Right cardiac atrium (tissue), 5 donors: ENCODE data around the gene KPRP. TPM values are rescaled to one million over a fixed set of nuclear protein-coding genes. Genes with fewer than 3 reads are reported as not detected.

ENCODE experiments used
- ATAC-seq, 2 donors: fragments of 200-7000 bp; cut with Tn5 transposase; one replicate each; pipeline versions ENCODE4 v1.8.0 to v1.9.1; 2020; ENCODE audit warnings: moderate library complexity in 2 of 2, mild to moderate bottlenecking in 1 of 2
- DNase-seq, 3 donors: peaks; one replicate each; pipeline ENCODE4 v3.0.0-alpha.2; 2020
- H3K27ac ChIP-seq: one replicate; pipeline ENCODE4 v1.5.1; 2013; ENCODE audit warnings: mild to moderate bottlenecking, low read length, control low read depth, moderate library complexity
- H3K27me3 ChIP-seq: one replicate; pipeline ENCODE4 v1.6.1; 2013; ENCODE audit not compliant: control insufficient read depth, insufficient read depth
- H3K4me1 ChIP-seq: one replicate; pipeline ENCODE4 v1.6.1; 2013; ENCODE audit warnings: low read length; ENCODE audit not compliant: control insufficient read depth, insufficient read depth
- H3K4me3 ChIP-seq: one replicate; pipeline ENCODE4 v1.5.1; 2013; ENCODE audit warnings: low read length, control low read depth
- H3K9me3 ChIP-seq: one replicate; pipeline ENCODE4 v1.6.1; 2013; ENCODE audit warnings: low read length; ENCODE audit not compliant: control insufficient read depth
- WGBS: extraction: QIAGEN DNeasy Blood & Tissue Kit; methylation state at CpG from one replicate; pipeline ENCODE4 v1.1.7; 2013; 5-methylcytosine and 5-hydroxymethylcytosine counted together
- intact Hi-C, 4 donors: fragments of 100-400 bp; cut with DNase I; formaldehyde crosslinking; loops; one replicate each; pipeline versions ENCODE4 v1.11.0 to v1.14.0; 2022 to 2023
- polyA plus RNA-seq: library from polyadenylated mRNA; stranded (reverse); fragments of 200-250 nt; gene quantifications from one replicate; pipeline ENCODE4 v1.2.3, GENCODE V29; 2013
- total RNA-seq, 4 donors: library from RNA; stranded (reverse); fragmentation: NEBNext Ultra II Directional; extraction: Animal tissue kit (Norgen Biotek cat#: 25700); gene quantifications; one replicate each; pipeline ENCODE4 v1.2.1, GENCODE V29; 2021
- donor health status: healthy with polysubstance abuse.
- donor health status: DM: no; HTN: yes; CAD: no.
- donor health status: DM: no; HTN: no; CAD: no.
- donor health status: DM: no; HTN: yes; CAD: no; lungs with severe emphysema.
- donor health status: DM: yes; HTN: yes; CAD: no.

The KPRP gene
- total and polyA plus RNA-seq, 5 donors, result not detected

DNA sequence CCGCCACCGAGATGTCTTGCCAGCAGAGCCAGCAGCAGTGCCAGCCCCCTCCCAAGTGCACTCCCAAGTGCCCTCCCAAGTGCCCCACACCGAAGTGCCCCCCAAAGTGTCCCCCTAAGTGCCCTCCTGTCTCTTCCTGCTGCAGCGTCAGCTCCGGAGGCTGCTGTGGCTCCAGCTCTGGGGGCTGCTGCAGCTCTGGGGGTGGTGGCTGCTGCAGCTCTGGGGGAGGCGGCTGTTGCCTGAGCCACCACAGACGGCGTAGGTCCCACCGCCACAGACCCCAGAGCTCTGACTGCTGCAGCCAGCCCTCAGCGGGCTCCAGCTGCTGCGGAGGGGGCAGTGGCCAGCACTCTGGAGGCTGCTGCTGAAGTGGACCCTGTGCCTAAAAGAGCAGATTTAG, 18.5 kb downstream of the KPRP start:
- ATAC-seq (no peak), DNase-seq (no peak)
- Histone ChIP-seq H3K27me3 (no peaks in the 10 kb centered on the region), H3K4me3 (no peak overlapping the region), H3K27ac (no peak overlapping the region), H3K4me1 (no peaks in the 10 kb centered on the region), H3K9me3 (no peaks in the 10 kb centered on the region)
- WGBS, result 71% methylated on average over 11 of the region's 11 CpGs
- intact Hi-C loops, result no loop called here

DNA sequence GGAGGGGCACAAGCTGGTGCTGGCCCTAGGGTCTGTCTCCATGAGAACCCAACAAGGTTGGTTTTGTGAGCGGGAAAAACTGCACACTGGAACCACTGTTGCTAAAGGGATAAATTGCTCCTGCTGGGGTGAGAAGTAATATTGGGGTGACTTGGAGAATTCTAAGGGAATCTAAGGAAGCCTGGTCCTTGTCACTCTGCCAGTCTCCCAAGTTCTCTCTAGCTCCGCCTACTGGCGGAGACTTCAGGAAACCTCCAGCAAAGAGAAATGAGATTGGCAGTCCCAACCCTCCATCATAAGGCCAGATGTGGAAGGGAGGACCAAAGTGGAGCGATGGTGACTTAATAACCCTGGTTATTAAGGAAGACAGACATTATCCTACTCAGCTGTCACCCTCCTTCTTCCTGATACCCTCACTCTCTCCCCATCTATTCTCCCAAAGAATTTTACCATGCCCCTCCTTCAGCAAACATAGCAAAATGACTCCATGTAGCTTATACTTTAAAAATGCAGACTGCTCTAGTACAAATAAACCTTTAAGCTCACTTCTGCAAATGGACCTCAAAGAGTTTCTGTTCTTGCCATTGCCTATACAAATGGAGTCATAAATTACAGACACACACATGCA, 19.8 kb downstream of the KPRP start:
- DNase-seq, result peak in 1 of 3 donors; percentile 11
- H3K4me1 ChIP-seq, result no peaks in the 10 kb centered on the region
- intact Hi-C loops, result no loop called here
- WGBS, result 52% methylated on average over 4 of the region's 4 CpGs
- ATAC-seq, result no peak
- H3K4me3 ChIP-seq, result no peak overlapping the region
- no peak overlapping the region for H3K27ac ChIP-seq
- no peaks in the 10 kb centered on the region for H3K9me3 ChIP-seq
- no peaks in the 10 kb centered on the region for H3K27me3 ChIP-seq

DNA sequence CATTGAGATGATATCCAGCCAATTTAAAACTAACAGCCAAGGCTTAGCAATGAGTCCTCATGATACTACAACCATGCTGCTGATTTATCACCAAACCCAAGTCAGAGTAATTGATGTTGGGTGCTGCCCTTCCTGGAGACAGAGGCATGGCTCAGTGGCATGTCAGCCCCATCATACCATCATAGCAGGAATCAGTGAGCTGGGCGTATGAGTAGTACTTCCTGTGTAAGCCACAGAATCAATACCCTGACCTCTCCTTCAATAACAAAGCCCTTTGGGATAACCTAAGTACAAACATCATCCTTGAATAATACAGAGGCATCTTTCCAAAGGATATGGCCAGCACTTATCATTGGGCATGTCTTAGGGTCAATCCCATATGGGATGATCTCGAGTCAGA, 25.3 kb downstream of the KPRP start:
- intact Hi-C loops, result no loop called here
- Histone ChIP-seq H3K4me3 (no peak overlapping the region), H3K27ac (no peak overlapping the region), H3K4me1 (no peaks in the 10 kb centered on the region), H3K9me3 (no peaks in the 10 kb centered on the region), H3K27me3 (no peaks in the 10 kb centered on the region)
- ATAC-seq (no peak), DNase-seq (no peak)
- WGBS, result 50% methylated on average over 2 of the region's 2 CpGs

DNA sequence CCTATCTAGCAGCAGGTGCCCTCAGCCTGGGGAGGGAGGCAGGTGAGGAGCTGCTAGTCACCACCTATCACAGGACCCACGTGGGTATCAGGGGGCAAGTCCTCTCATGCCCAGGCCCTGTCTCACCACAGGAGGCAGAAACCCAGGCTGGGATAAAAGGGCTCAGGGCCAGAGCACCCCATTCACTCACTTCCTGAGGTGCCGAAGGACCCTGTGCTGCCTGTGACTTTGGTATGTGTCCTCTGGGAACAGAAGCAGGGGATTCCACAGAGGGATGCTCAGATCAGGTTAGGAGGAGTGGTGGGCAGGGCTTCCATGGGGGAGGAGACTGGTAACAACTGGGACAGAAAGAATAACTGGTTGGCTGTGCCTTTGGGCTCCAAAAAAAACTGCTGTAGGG, 28.3 kb downstream of the KPRP start, which contains the start of gene LCE1E:
TSS of gene LCE1E (plus strand) at position 181 of the 400 bp plus-strand sequence. CDS start 1,043 bp downstream, outside the sequence.
- H3K27me3 ChIP-seq, result no peaks in the 10 kb centered on the region
- no peak within 1 kb of the TSS for H3K27ac ChIP-seq
- no peak within 1 kb of the TSS for H3K4me3 ChIP-seq
- ATAC-seq (no peak), DNase-seq (no peak)
- intact Hi-C loops, result no loop called here
- no peaks in the 10 kb centered on the region for H3K4me1 ChIP-seq
- no peaks in the 10 kb centered on the region for H3K9me3 ChIP-seq
- 26% methylated on average over 2 of the region's 2 CpGs for WGBS

DNA sequence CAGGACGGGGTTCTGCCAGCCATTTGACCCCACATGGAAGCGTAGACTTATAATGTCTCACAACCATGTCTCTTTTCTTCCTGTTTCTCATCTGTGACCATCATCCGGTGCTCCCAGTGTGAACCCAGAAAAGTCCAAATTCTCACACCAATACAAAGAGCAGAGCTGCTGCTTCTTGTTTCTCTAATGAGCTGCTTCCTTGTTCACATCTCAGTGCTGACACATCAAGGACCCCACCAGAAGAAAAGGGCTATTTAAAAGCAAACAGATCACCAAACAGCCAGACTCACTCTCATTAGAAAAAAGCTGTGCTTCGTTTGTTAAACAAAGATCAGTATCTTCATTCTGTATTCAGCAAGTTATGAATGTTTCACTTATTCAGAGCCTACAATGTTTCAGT, 37.9 kb downstream of the KPRP start:
- H3K27me3 ChIP-seq, result no peaks in the 10 kb centered on the region
- no peaks in the 10 kb centered on the region for H3K9me3 ChIP-seq
- no peaks in the 10 kb centered on the region for H3K4me1 ChIP-seq
- no peak overlapping the region for H3K4me3 ChIP-seq
- intact Hi-C loops, result no loop called here
- H3K27ac ChIP-seq, result no peak overlapping the region
- DNase-seq, result no peak
- no peak for ATAC-seq
- 60% methylated on average over 4 of the region's 4 CpGs for WGBS

DNA sequence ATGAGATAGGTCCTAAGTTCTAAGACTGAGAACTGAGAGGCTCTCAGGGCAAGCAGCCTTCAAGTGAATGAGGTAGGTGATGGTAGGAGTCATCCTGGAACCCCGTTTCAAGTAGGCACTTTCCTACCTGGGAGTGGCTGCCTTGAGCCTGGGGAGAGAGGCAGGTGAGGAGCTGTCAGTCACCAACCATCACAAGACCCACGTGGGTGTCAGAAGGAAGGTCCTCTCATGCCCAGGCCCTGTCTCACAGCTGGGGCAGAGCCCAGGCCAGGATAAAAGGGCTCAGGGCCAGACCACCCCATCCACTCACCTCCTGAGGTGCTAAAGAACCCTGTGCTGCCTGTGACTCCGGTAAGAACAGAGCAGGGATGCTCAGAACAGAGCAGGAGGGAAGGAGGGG, 38.6 kb downstream of the KPRP start, which contains the start of gene LCE1D:
TSS of gene LCE1D (plus strand) at position 301 of the 400 bp plus-strand sequence. CDS start 1,074 bp downstream, outside the sequence.
- DNase-seq (no peak), ATAC-seq (no peak)
- Histone ChIP-seq H3K4me1 (no peaks in the 10 kb centered on the region), H3K27ac (no peak within 1 kb of the TSS), H3K27me3 (no peaks in the 10 kb centered on the region), H3K9me3 (no peaks in the 10 kb centered on the region), H3K4me3 (no peak within 1 kb of the TSS)
- 46% methylated on average over 3 of the region's 3 CpGs for whole genome bisulfite sequencing
- intact Hi-C loops, result no loop called here

DNA sequence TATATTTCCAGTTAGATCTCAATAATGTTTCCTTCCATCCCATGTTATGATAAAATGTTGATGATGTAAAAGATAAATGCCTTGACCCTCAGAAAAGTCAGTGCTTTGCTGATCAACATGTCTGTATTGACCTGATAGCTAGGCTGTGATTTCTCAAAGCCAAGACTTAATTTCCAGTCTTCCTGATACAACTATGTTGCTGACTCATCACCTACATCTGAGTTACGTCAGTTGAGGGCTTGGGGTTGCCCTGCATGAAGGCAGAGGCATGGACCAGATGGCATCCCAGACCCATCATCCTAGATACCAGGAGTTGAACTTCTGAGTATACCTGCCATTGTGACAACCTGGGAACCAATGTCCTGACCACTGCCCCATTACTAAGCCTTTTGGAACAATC, 43.5 kb downstream of the KPRP start:
- no peaks in the 10 kb centered on the region for H3K9me3 ChIP-seq
- intact Hi-C loops, result no loop called here
- no peak for ATAC-seq
- no peaks in the 10 kb centered on the region for H3K4me1 ChIP-seq
- no peak for DNase-seq
- H3K4me3 ChIP-seq, result no peak overlapping the region
- 52% methylated on average over 1 of the region's 1 CpG for WGBS
- H3K27ac ChIP-seq, result no peak overlapping the region
- H3K27me3 ChIP-seq, result no peaks in the 10 kb centered on the region

DNA sequence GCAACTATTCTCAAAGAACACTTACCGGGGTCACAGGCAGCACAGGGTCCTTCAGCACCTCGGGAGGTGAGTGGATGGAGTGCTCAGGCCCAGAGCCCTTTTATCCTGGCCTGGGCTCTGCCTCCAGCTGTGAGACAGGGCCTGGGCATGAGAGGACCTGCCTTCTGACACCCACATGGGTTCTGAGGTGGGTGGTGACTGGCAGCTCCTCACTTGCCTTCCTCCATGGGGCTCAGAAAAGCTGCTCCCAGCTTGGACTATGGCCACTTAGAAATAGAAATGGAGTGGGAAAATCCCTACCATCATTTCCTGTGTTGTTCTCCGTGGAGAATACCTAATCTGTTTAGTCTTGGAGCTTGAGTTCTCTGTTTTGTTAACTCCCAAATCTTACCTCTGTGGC, 48.8 kb downstream of the KPRP start, which contains the start of gene LCE1C:
TSS of gene LCE1C (minus strand) at position 76 of the 400 bp plus-strand sequence. CDS start 1,173 bp downstream, outside the sequence.
- Histone ChIP-seq H3K9me3 (no peaks in the 10 kb centered on the region), H3K27me3 (no peaks in the 10 kb centered on the region), H3K27ac (no peak within 1 kb of the TSS), H3K4me3 (no peak within 1 kb of the TSS), H3K4me1 (no peaks in the 10 kb centered on the region)
- ATAC-seq, result no peak
- intact Hi-C loops, result no loop called here
- WGBS, result 57% methylated on average over 3 of the region's 3 CpGs
- no peak for DNase-seq

DNA sequence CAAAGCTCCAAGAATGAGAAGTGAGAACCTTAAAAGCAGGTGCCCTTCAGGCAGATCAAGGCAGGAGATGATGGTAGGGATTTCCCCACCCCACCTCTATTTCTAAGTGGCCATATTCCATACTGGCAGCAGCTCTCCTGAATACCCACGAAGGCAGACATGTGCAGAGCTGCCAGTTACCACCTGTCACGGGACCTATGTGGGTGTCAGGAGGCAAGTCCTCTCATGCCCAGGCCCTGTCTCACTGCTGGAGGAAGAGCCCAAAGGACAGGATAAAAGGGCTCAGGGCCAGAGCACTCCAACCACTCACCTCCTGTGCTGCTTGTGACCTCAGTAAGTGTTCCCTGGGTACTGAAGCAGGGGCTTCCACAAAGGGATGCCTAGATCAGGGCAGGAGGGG, 53.2 kb downstream of the KPRP start:
- intact Hi-C loops, result no loop called here
- Histone ChIP-seq H3K9me3 (no peaks in the 10 kb centered on the region), H3K27me3 (no peaks in the 10 kb centered on the region), H3K4me3 (no peak overlapping the region), H3K4me1 (no peaks in the 10 kb centered on the region), H3K27ac (no peak overlapping the region)
- DNase-seq (no peak), ATAC-seq (no peak)
- WGBS, result 68% methylated on average over 2 of the region's 2 CpGs

Other genes with a start within 250 kb of the KPRP start
- not detected for gene LCE5A, start 247.2 kb upstream of the KPRP start, total RNA-seq
- not detected for gene LCE5A, start 247.2 kb upstream of the KPRP start, polyA plus RNA-seq
- not detected for gene CRCT1, start 243.5 kb upstream of the KPRP start, total RNA-seq
- gene CRCT1, start 243.5 kb upstream of the KPRP start, polyA plus RNA-seq, result not detected
- not detected for gene LCE3E, start 191.2 kb upstream of the KPRP start, total RNA-seq
- gene LCE3E, start 191.2 kb upstream of the KPRP start, polyA plus RNA-seq, result not detected
- gene LCE3D, start 177.5 kb upstream of the KPRP start, total RNA-seq, result not detected
- not detected for gene LCE3D, start 177.5 kb upstream of the KPRP start, polyA plus RNA-seq
- not detected for gene LCE3C, start 157.8 kb upstream of the KPRP start, total RNA-seq
- gene LCE3C, start 157.8 kb upstream of the KPRP start, polyA plus RNA-seq, result not detected
- gene LCE3B, start 144.2 kb upstream of the KPRP start, total RNA-seq, result not detected
- gene LCE3B, start 144.2 kb upstream of the KPRP start, polyA plus RNA-seq, result not detected
- not detected for gene LCE3A, start 134.9 kb upstream of the KPRP start, total RNA-seq
- not detected for gene LCE3A, start 134.9 kb upstream of the KPRP start, polyA plus RNA-seq
- gene LCE2D, start 94.6 kb upstream of the KPRP start, total RNA-seq, result not detected
- gene LCE2D, start 94.6 kb upstream of the KPRP start, polyA plus RNA-seq, result not detected
- not detected for gene LCE2C, start 82.7 kb upstream of the KPRP start, total RNA-seq
- not detected for gene LCE2C, start 82.7 kb upstream of the KPRP start, polyA plus RNA-seq
- gene LCE2B, start 71.9 kb upstream of the KPRP start, total RNA-seq, result not detected
- gene LCE2B, start 71.9 kb upstream of the KPRP start, polyA plus RNA-seq, result not detected
- not detected for gene LCE2A, start 59.7 kb upstream of the KPRP start, total RNA-seq
- not detected for gene LCE2A, start 59.7 kb upstream of the KPRP start, polyA plus RNA-seq
- gene LCE4A, start 49.9 kb upstream of the KPRP start, total RNA-seq, result not detected
- not detected for gene LCE4A, start 49.9 kb upstream of the KPRP start, polyA plus RNA-seq
- gene LCE1F, start 17.1 kb downstream of the KPRP start, total RNA-seq, result not detected
- not detected for gene LCE1F, start 17.1 kb downstream of the KPRP start, polyA plus RNA-seq
- not detected for gene LCE1E, start 28.2 kb downstream of the KPRP start, total RNA-seq
- gene LCE1E, start 28.2 kb downstream of the KPRP start, polyA plus RNA-seq, result not detected
- not detected for gene LCE1D, start 38.7 kb downstream of the KPRP start, total RNA-seq
- gene LCE1D, start 38.7 kb downstream of the KPRP start, polyA plus RNA-seq, result not detected
- not detected for gene LCE1C, start 48.6 kb downstream of the KPRP start, total RNA-seq
- gene LCE1C, start 48.6 kb downstream of the KPRP start, polyA plus RNA-seq, result not detected
- gene LCE1B, start 53.9 kb downstream of the KPRP start, total RNA-seq, result not detected
- gene LCE1B, start 53.9 kb downstream of the KPRP start, polyA plus RNA-seq, result not detected
- gene LCE1A, start 69.4 kb downstream of the KPRP start, total RNA-seq, result not detected
- gene LCE1A, start 69.4 kb downstream of the KPRP start, polyA plus RNA-seq, result not detected
- not detected for gene LCE6A, start 84.8 kb downstream of the KPRP start, total RNA-seq
- gene LCE6A, start 84.8 kb downstream of the KPRP start, polyA plus RNA-seq, result not detected
- not detected for gene LCE7A, start 102.0 kb downstream of the KPRP start, total RNA-seq
- not detected for gene LCE7A, start 102.0 kb downstream of the KPRP start, polyA plus RNA-seq
- not detected for gene SMCP, start 120.3 kb downstream of the KPRP start, total RNA-seq
- gene SMCP, start 120.3 kb downstream of the KPRP start, polyA plus RNA-seq, result not detected
- gene IVL, start 150.5 kb downstream of the KPRP start, total RNA-seq, result not detected
- gene IVL, start 150.5 kb downstream of the KPRP start, polyA plus RNA-seq, result not detected
- gene SPRR5, start 189.2 kb downstream of the KPRP start, total RNA-seq, result not detected
- gene SPRR5, start 189.2 kb downstream of the KPRP start, polyA plus RNA-seq, result not detected
- gene SPRR4, start 212.6 kb downstream of the KPRP start, total RNA-seq, result not detected
- gene SPRR4, start 212.6 kb downstream of the KPRP start, polyA plus RNA-seq, result not detected
- not detected for gene SPRR1A, start 226.1 kb downstream of the KPRP start, total RNA-seq
- gene SPRR1A, start 226.1 kb downstream of the KPRP start, polyA plus RNA-seq, result not detected
- gene SPRR3, start 243.7 kb downstream of the KPRP start, total RNA-seq, result not detected
- 0.50 TPM for gene SPRR3, start 243.7 kb downstream of the KPRP start, polyA plus RNA-seq